Sigmoid colon (tissue), 7 donors: ENCODE results near the gene TMEM214. TPM values are rescaled to one million over a fixed set of nuclear protein-coding genes. Genes with fewer than 3 reads are reported as not detected.

Experiments used
- DNase-seq: peaks from one replicate; pipeline ENCODE4 v3.0.0-alpha.2; 2019
- H3K27ac ChIP-seq, 4 donors: fragments of 200-600 bp; sonication (generic); one replicate each; pipeline ENCODE4 v1.5.1; 2016 to 2019; ENCODE audit warnings: mild to moderate bottlenecking in 1 of 4
- H3K27me3 ChIP-seq, 3 donors: fragments of 200-600 bp; sonication (generic); one replicate each; pipeline ENCODE4 v1.5.1; 2019; ENCODE audit warnings: mild to moderate bottlenecking in 1 of 3
- H3K36me3 ChIP-seq, 4 donors: fragments of 200-600 bp; sonication (generic); one replicate each; pipeline ENCODE4 v1.5.1; 2016 to 2019
- H3K4me1 ChIP-seq, 4 donors: fragments of 200-600 bp; sonication (generic); one replicate each; pipeline ENCODE4 v1.5.1; 2017 to 2019
- H3K4me3 ChIP-seq, 4 donors: fragments of 200-600 bp; sonication (generic); one replicate each; pipeline ENCODE4 v1.5.1; 2017 to 2019; ENCODE audit warnings: mild to moderate bottlenecking in 2 of 4, moderate library complexity in 1 of 4
- H3K9me3 ChIP-seq, 4 donors: fragments of 200-600 bp in 3 of 4; sonication (generic) in 3 of 4; one replicate each; pipeline versions ENCODE4 v1.5.1 to v1.6.1; 2013 to 2019
- CTCF ChIP-seq, 4 experiments: fragments of 450-650 bp in 3 of 4; fragments of 200-600 bp in 1 of 4; IDR thresholded peaks; one replicate each; pipeline ENCODE4 v1.5.1; 2016 to 2019; ENCODE audit warnings: antibody characterized with exemption in 4 of 4, mild to moderate bottlenecking in 3 of 4, moderate library complexity in 2 of 4
- EP300 ChIP-seq, 4 donors: sonication (generic); formaldehyde crosslinking; IDR thresholded peaks; one replicate each; pipeline ENCODE4 v1.6.1; 2017; ENCODE audit warnings: antibody characterized with exemption in 4 of 4
- POLR2A ChIP-seq, 2 donors: fragments of 450-650 bp; IDR thresholded peaks; one replicate each; pipeline ENCODE4 v1.6.1; 2016; ENCODE audit warnings: antibody characterized with exemption in 2 of 2, mild to moderate bottlenecking in 2 of 2, moderate library complexity in 2 of 2
- POLR2AphosphoS5 ChIP-seq, 4 donors: sonication (generic); formaldehyde crosslinking; IDR thresholded peaks; one replicate each; pipeline ENCODE4 v1.6.1; 2017; ENCODE audit warnings: antibody characterized with exemption in 4 of 4
- WGBS, 2 donors: extraction: QIAGEN DNeasy Blood & Tissue Kit; methylation state at CpG; one replicate each; pipeline ENCODE4 v1.1.7; 2013; 5-methylcytosine and 5-hydroxymethylcytosine counted together
- intact Hi-C: fragments of 100-400 bp; cut with DNase I; formaldehyde crosslinking; loops from one replicate; pipeline ENCODE4 v1.15.1; 2023
- polyA plus RNA-seq, 3 donors: library from polyadenylated mRNA; stranded (reverse); fragments of 200-250 nt; gene quantifications; one replicate each; pipeline ENCODE4 v1.2.3, GENCODE V29; 2013
- total RNA-seq, 4 donors: library from RNA; depleted of rRNA; stranded (reverse); fragments of >200 nt; gene quantifications; one replicate each; pipeline ENCODE4 v1.1.0, GENCODE V29; 2016
- donor health status: healthy with polysubstance abuse.
- donor health status: Bipolar disorder and iron deficiency.
- donor health status: healthy.

TMEM214 gene
- total and polyA plus RNA-seq, 7 donors = 16.0 to 65.7 (median 33.9) TPM

- no peaks in the 10 kb centered on the region for H3K27me3 ChIP-seq
- H3K9me3 ChIP-seq = no peaks in the 10 kb centered on the region
- H3K4me3 ChIP-seq = no peak overlapping the region
- 54 to 81% methylated on average over 3 of the region's 3 CpGs for WGBS, 2 donors
- intact Hi-C loops = no loop called here
- DNase-seq = no peak
- no peak overlapping the region for H3K27ac ChIP-seq
- peaks cover 0 to 52% (median 5%) of the 10 kb centered on the region in 4 donors for H3K36me3 ChIP-seq
- peaks cover 0 to 34% (median 23%) of the 10 kb centered on the region in 4 donors for H3K4me1 ChIP-seq
- TF ChIP-seq POLR2AphosphoS5 (IDR thresholded peaks at IDR 0.05) = no peak
- no peak for TF ChIP-seq CTCF (IDR thresholded peaks at IDR 0.05)
Measured at GRCh38 chr2:27065128-27065527, 32.4 kb downstream of the TMEM214 start.

GRCh38 chr2:27067385-27067784 is 34.6 kb downstream of the TMEM214 start:
- TF ChIP-seq CTCF (IDR thresholded peaks at IDR 0.05) = no peak
- no peak for TF ChIP-seq POLR2A (IDR thresholded peaks at IDR 0.05)
- no peak for TF ChIP-seq EP300 (IDR thresholded peaks at IDR 0.05)
- no peak for TF ChIP-seq POLR2AphosphoS5 (IDR thresholded peaks at IDR 0.05)
- intact Hi-C loops = no loop called here
- WGBS, 2 donors = 91 to 93% methylated on average over 5 of the region's 5 CpGs
- Histone ChIP-seq H3K4me1 (peaks cover 0 to 42% (median 33%) of the 10 kb centered on the region in 4 donors), H3K36me3 (peaks cover 0 to 43% (median 5%) of the 10 kb centered on the region in 4 donors), H3K9me3 (no peaks in the 10 kb centered on the region), H3K27me3 (no peaks in the 10 kb centered on the region), H3K27ac (no peak overlapping the region), H3K4me3 (no peak overlapping the region)
- DNase-seq = peak; percentile 46

- intact Hi-C loops = no loop called here
- DNase-seq = peak; percentile 48
- no peaks in the 10 kb centered on the region for H3K9me3 ChIP-seq
- H3K36me3 ChIP-seq = peaks cover 0 to 37% (median 5%) of the 10 kb centered on the region in 4 donors
- no peaks in the 10 kb centered on the region for H3K27me3 ChIP-seq
- no peak overlapping the region for H3K4me3 ChIP-seq
- H3K27ac ChIP-seq = peak overlapping the region in 3 of 4 donors; percentile 94 to 98 (median 97)
- TF ChIP-seq EP300 (IDR thresholded peaks at IDR 0.05) (no peak), POLR2A (IDR thresholded peaks at IDR 0.05) (no peak), CTCF (IDR thresholded peaks at IDR 0.05) (no peak), POLR2AphosphoS5 (IDR thresholded peaks at IDR 0.05) (no peak)
- WGBS, 2 donors = 95 to 96% methylated on average over 6 of the region's 6 CpGs
- H3K4me1 ChIP-seq = peaks cover 0 to 54% (median 50%) of the 10 kb centered on the region in 4 donors
Measured at GRCh38 chr2:27069436-27069835, 36.7 kb downstream of the TMEM214 start.

- H3K4me1 ChIP-seq = peaks cover 0 to 60% (median 57%) of the 10 kb centered on the region in 4 donors
- peak overlapping the region in 3 of 4 donors; percentile 70 to 91 (median 77) for H3K4me3 ChIP-seq
Measured at GRCh38 chr2:27069961-27070618, 37.3 kb downstream of the TMEM214 start.

More at GRCh38 chr2:27069961-27070618, 37.3 kb downstream of the TMEM214 start:
- WGBS, 2 donors = 86 to 89% methylated on average over 8 of the region's 8 CpGs
- Histone ChIP-seq H3K9me3 (no peaks in the 10 kb centered on the region), H3K36me3 (peaks cover 0 to 32% (median 5%) of the 10 kb centered on the region in 4 donors), H3K27me3 (no peaks in the 10 kb centered on the region), H3K27ac (peak overlapping the region in 3 of 4 donors; percentile 94 to 98 (median 97))
- TF ChIP-seq CTCF (IDR thresholded peaks at IDR 0.05) = no peak
- no peak for TF ChIP-seq EP300 (IDR thresholded peaks at IDR 0.05)
- TF ChIP-seq POLR2AphosphoS5 (IDR thresholded peaks at IDR 0.05) = no peak
- no peak for TF ChIP-seq POLR2A (IDR thresholded peaks at IDR 0.05)
- intact Hi-C loops = no loop called here
- peak; percentile 50 for DNase-seq
